Measurements from ENCODE around the gene TCF19.
A peak's percentile ranks its signal among the peaks of the same experiment; 100 is the strongest.
"Not testable (repeated sequence)": the region's sequence is repeated elsewhere in the genome, so short reads cannot be mapped to it uniquely, and the experiment has no call there.

The TCF19 gene

GRCh38 chr6:31162463-31163165 lies 4.2 kb downstream of the TCF19 start:
- DNase-seq, result no peak

GRCh38 chr6:31163922-31164321 lies 5.5 kb downstream of the TCF19 start:
- DNase-seq, result no peak

GRCh38 chr6:31164475-31165063 lies 6.2 kb downstream of the TCF19 start:
- not testable (repeated sequence) for DNase-seq

- not testable (repeated sequence) for DNase-seq
Measured at GRCh38 chr6:31165064-31165832, 6.9 kb downstream of the TCF19 start.

- no peak for DNase-seq
Measured at GRCh38 chr6:31165986-31166385, 7.6 kb downstream of the TCF19 start.

- DNase-seq, result no peak
Measured at GRCh38 chr6:31168606-31169005, 10.2 kb downstream of the TCF19 start.

GRCh38 chr6:31169123-31169857 lies 10.9 kb downstream of the TCF19 start:
- DNase-seq, result no peak

- not testable (repeated sequence) for DNase-seq
Measured at GRCh38 chr6:31169858-31170599, 11.6 kb downstream of the TCF19 start.

GRCh38 chr6:31170600-31170881 lies 12.2 kb downstream of the TCF19 start, which contains the start of gene POU5F1:
Gene POU5F1, minus strand, starts transcription at chr6:31170682. Its CDS starts 62 bp downstream, at chr6:31170620.
- DNase-seq, result no peak

- no peak for DNase-seq
Measured at GRCh38 chr6:31170987-31171671, 12.7 kb downstream of the TCF19 start.

GRCh38 chr6:31171931-31172905 lies 13.8 kb downstream of the TCF19 start:
- DNase-seq, result no peak

- DNase-seq, result no peak
Measured at GRCh38 chr6:31172973-31173384, 14.6 kb downstream of the TCF19 start.

- DNase-seq, result no peak
Measured at GRCh38 chr6:31173406-31173805, 15.0 kb downstream of the TCF19 start.

- no peak for DNase-seq
Measured at GRCh38 chr6:31174378-31174777, 16.0 kb downstream of the TCF19 start.

- DNase-seq, result peak in 1 of 2 experiments; percentile 6
Measured at GRCh38 chr6:31175971-31176370, 17.6 kb downstream of the TCF19 start.

- no peak for DNase-seq
Measured at GRCh38 chr6:31178143-31179041, 20.0 kb downstream of the TCF19 start.

GRCh38 chr6:31179042-31179386 lies 20.6 kb downstream of the TCF19 start:
- no peak for DNase-seq

GRCh38 chr6:31179896-31180295 lies 21.5 kb downstream of the TCF19 start:
- no peak for DNase-seq

GRCh38 chr6:31180500-31180899 lies 22.1 kb downstream of the TCF19 start:
- no peak for DNase-seq

GRCh38 chr6:31183287-31183686 lies 24.9 kb downstream of the TCF19 start:
- DNase-seq, result not testable (repeated sequence)
